HG03571 (cell line): ENCODE measurements around the gene TSPAN1.

Experiments
- ATAC-seq: cut with Tn5 transposase; IDR thresholded peaks from one replicate; pipeline ENCODE4 v1.9.1; 2021; ENCODE audit not compliant: unreplicated experiment

Gene TSPAN1

GRCh38 chr1:46159516-46159915, 15.4 kb upstream of the TSPAN1 start:
- ATAC-seq = no peak

GRCh38 chr1:46160212-46160611, 14.7 kb upstream of the TSPAN1 start:
- no peak for ATAC-seq

GRCh38 chr1:46166521-46167462, 8.1 kb upstream of the TSPAN1 start:
- no peak for ATAC-seq

GRCh38 chr1:46168477-46168876, 6.4 kb upstream of the TSPAN1 start:
- ATAC-seq = no peak

GRCh38 chr1:46169811-46170454, 5.0 kb upstream of the TSPAN1 start:
- ATAC-seq = no peak

GRCh38 chr1:46171351-46171750, 3.5 kb upstream of the TSPAN1 start:
- ATAC-seq = no peak

GRCh38 chr1:46171871-46172270, 3.0 kb upstream of the TSPAN1 start:
- ATAC-seq = no peak

- no peak for ATAC-seq
Measured at GRCh38 chr1:46172321-46172720, 2.6 kb upstream of the TSPAN1 start.

GRCh38 chr1:46173361-46173856, 1.5 kb upstream of the TSPAN1 start:
- no peak for ATAC-seq

GRCh38 chr1:46175243-46175642, 356 bp downstream of the TSPAN1 start:
- no peak for ATAC-seq

- ATAC-seq = no peak
Measured at GRCh38 chr1:46176211-46176865, 1.5 kb downstream of the TSPAN1 start, which contains the start of gene P3R3URF. Gene P3R3URF (minus strand): TSS chr1:46176488. CDS start chr1:46176471, 17 bp downstream.

- ATAC-seq = no peak
Measured at GRCh38 chr1:46179138-46180081, 4.5 kb downstream of the TSPAN1 start.

- no peak for ATAC-seq
Measured at GRCh38 chr1:46180082-46180616, 5.3 kb downstream of the TSPAN1 start.

- no peak for ATAC-seq
Measured at GRCh38 chr1:46181343-46182260, 6.7 kb downstream of the TSPAN1 start.

- no peak for ATAC-seq
Measured at GRCh38 chr1:46183079-46183847, 8.4 kb downstream of the TSPAN1 start.

GRCh38 chr1:46183926-46184557, 9.2 kb downstream of the TSPAN1 start:
- ATAC-seq = no peak

- ATAC-seq = no peak
Measured at GRCh38 chr1:46184920-46185658, 10.2 kb downstream of the TSPAN1 start.
